GM12878 (cell line): ENCODE results near the gene AMBRA1. TPM values are rescaled to one million over a fixed set of nuclear protein-coding genes. Genes with fewer than 3 reads are reported as not detected.

Experiments
- ATAC-seq: fragments of 200-7000 bp; cut with Tn5 transposase; 3 replicates; pipeline ENCODE4 v1.9.1; 2020; ENCODE audit warnings: mild to moderate bottlenecking, moderate library complexity
- BruUV-seq: library from RNA; stranded (reverse); fragments of 400-500 nt; replicated peaks from 2 replicates; lab custom pipeline; 2021; lab: Mats Ljungman, UMichigan
- CTCF ChIA-PET: fragments of 300-600 bp; sonication (Branson Sonifier 250); formaldehyde crosslinking; extraction: SDS; loops from one replicate; lab custom pipeline; 2021; ENCODE audit warnings: inconsistent platforms; lab: Yijun Ruan, JAX
- POLR2A ChIA-PET: fragments of 350-600 bp; formaldehyde crosslinking; extraction: SDS; loops from one replicate; lab custom pipeline; 2021; ENCODE audit warnings: inconsistent platforms; lab: Charles Lee
- RAD21 ChIA-PET: fragments of 300-600 bp; sonication (Branson Sonifier 250); formaldehyde crosslinking; loops from one replicate; lab custom pipeline; 2023; ENCODE audit warnings: antibody characterized with exemption; ENCODE audit not compliant: unreplicated experiment; lab: Charles Lee
- SMC1A ChIA-PET: fragments of 300-600 bp; sonication (Branson Sonifier 250); formaldehyde crosslinking; loops from one replicate; lab custom pipeline; 2023; ENCODE audit not compliant: unreplicated experiment, uncharacterized antibody; lab: Charles Lee
- DNase-seq: peaks from one replicate; pipeline ENCODE4 v3.0.0-alpha.2; 2011; ENCODE audit warnings: low read depth, low spot score
- FAIRE-seq: peaks from 3 replicates; lab custom pipeline; 2011; peaks lifted over from hg19 to GRCh38; lab: Jason Lieb, UNC
- H2AFZ ChIP-seq: 2 replicates; pipeline ENCODE4 v1.6.0; 2011; ENCODE audit warnings: low read depth, low read length, control low read depth; ENCODE audit not compliant: control insufficient read depth
- H3K27ac ChIP-seq: 2 replicates; pipeline ENCODE4 v1.5.1; 2011; ENCODE audit warnings: control low read depth; ENCODE audit not compliant: control insufficient read depth, insufficient read depth
- H3K27me3 ChIP-seq, 2 experiments: replicated peaks in 1 of 2; 2 replicates each; pipeline versions ENCODE4 v1.6.0 to v1.6.1; 2011; ENCODE audit warnings: low read length in 1 of 2; ENCODE audit not compliant: control insufficient read depth in 2 of 2, insufficient read depth in 2 of 2
- H3K36me3 ChIP-seq, 2 experiments: 2 replicates each; pipeline ENCODE4 v1.5.1; 2011; ENCODE audit warnings: low read length in 1 of 2; ENCODE audit not compliant: control insufficient read depth in 2 of 2, insufficient read depth in 2 of 2
- H3K4me1 ChIP-seq: 2 replicates; pipeline ENCODE4 v1.6.1; 2011; ENCODE audit warnings: mild to moderate bottlenecking, low read length, moderate library complexity, mixed read lengths; ENCODE audit not compliant: control insufficient read depth, insufficient read depth
- H3K4me2 ChIP-seq: 2 replicates; pipeline ENCODE4 v1.6.0; 2011; ENCODE audit warnings: control low read depth; ENCODE audit not compliant: control insufficient read depth, insufficient read depth
- H3K4me3 ChIP-seq: fragments of 200-600 bp; sonication (generic); 2 replicates; pipeline ENCODE4 v1.5.1; 2016
- H3K79me2 ChIP-seq: 2 replicates; pipeline ENCODE4 v1.6.0; 2011; ENCODE audit warnings: low read length; ENCODE audit not compliant: control insufficient read depth, insufficient read depth
- H3K9ac ChIP-seq: 2 replicates; pipeline ENCODE4 v1.8.0; 2011; ENCODE audit warnings: low read length, control low read depth, mixed read lengths; ENCODE audit not compliant: control insufficient read depth, insufficient read depth
- H3K9me3 ChIP-seq: replicated peaks from 3 replicates; pipeline ENCODE4 v1.5.1; 2011; ENCODE audit warnings: mild to moderate bottlenecking, low read length; ENCODE audit not compliant: control insufficient read depth, insufficient read depth
- H4K20me1 ChIP-seq: 2 replicates; pipeline ENCODE4 v1.6.0; 2011; ENCODE audit not compliant: control insufficient read depth, insufficient read depth
- CHD1 ChIP-seq: IDR thresholded peaks from 2 replicates; pipeline ENCODE4 v1.6.1; 2012; ENCODE audit warnings: low read depth, low read length, improper control_type of control experiment
- HSF1 ChIP-seq: fragments of 150-350 bp; IDR thresholded peaks from 2 replicates; pipeline ENCODE4 v1.6.1; 2014; ENCODE audit warnings: mild to moderate bottlenecking, low read depth, low read length
- REST ChIP-seq: IDR thresholded peaks from 2 replicates; pipeline ENCODE4 v1.6.1; 2012; ENCODE audit warnings: mild to moderate bottlenecking, low read depth, low read length
- SIX5 ChIP-seq: IDR thresholded peaks from 2 replicates; pipeline ENCODE4 v1.6.1; 2011; ENCODE audit warnings: mild to moderate bottlenecking, low read depth, low read length, moderate library complexity; ENCODE audit not compliant: severe bottlenecking
- WGBS: methylation state at CpG from one replicate; pipeline ENCODE4 v1.1.6; 2016; ENCODE audit warnings: low lambda C conversion rate; ENCODE audit not compliant: insufficient replicate concordance, insufficient coverage; ENCODE audit errors: missing lambda C conversion rate; 5-methylcytosine and 5-hydroxymethylcytosine counted together
- in situ Hi-C: fragments of 300-500 bp; cut with MboI; formaldehyde crosslinking; loops from 9 replicates; pipeline ENCODE4 v1.14.3; 2018; ENCODE audit warnings: mixed read lengths
- intact Hi-C: fragments of 100-400 bp; cut with micrococcal nuclease; formaldehyde crosslinking; loops from one replicate; pipeline ENCODE4 v1.14.2; 2022; ENCODE audit not compliant: unreplicated experiment
- polyA plus RNA-seq, 11 experiments: library from polyadenylated mRNA; depleted of rRNA in 4 of 11; unstranded in 6 of 11; stranded (reverse) in 5 of 11; fragments of >200 nt; fragmentation: Nextera tagmentation in 4 of 11; fragmentation: Illumina TruSeq in 1 of 11; extraction: Ambion mirVana in 4 of 11; extraction: Trizol in 1 of 11; gene quantifications; 1 replicate in 1 of 11; 2 replicates in 10 of 11; pipeline versions ENCODE4 v1.2.1 to v1.2.3, GENCODE V29; 2011 to 2016; ENCODE audit warnings: inconsistent platforms in 2 of 11, missing spikeins in 2 of 11, low read depth in 1 of 11
- total RNA-seq, 4 experiments: library from RNA; depleted of rRNA in 3 of 4; stranded (reverse); fragments of >200 nt in 3 of 4; fragmentation: Illumina TruSeq in 1 of 4; extraction: Trizol in 1 of 4; gene quantifications; 2 replicates each; pipeline versions ENCODE4 v1.2.1 to v1.2.3, GENCODE V29; 2013 to 2021

AMBRA1 gene
- total and polyA plus RNA-seq, 10 of the 15 experiments (the other 5 are each of a cell fraction or from before 2014, with no cell fraction given) = 0.57 to 34.3 (median 13.7) TPM

GRCh38 chr11:46457021-46457420 lies 136.8 kb downstream of the AMBRA1 start:
- WGBS = 100% methylated on average over 3 of the region's 3 CpGs
- in situ Hi-C loops = no loop called here
- H3K4me2 ChIP-seq = no peak overlapping the region
- no peaks in the 10 kb centered on the region for H3K9me3 ChIP-seq
- H3K4me3 ChIP-seq = no peak overlapping the region
- FAIRE-seq (no peak), ATAC-seq (no peak), DNase-seq (no peak)
- BruUV-seq = no TSS peak
- H3K36me3 ChIP-seq = peaks cover 0 to 3% of the 10 kb centered on the region in 2 experiments; a peak in 1 of 4 replicates
- RAD21 ChIA-PET = interaction anchor here (1.2 to 1.7 kb wide), 3 partner anchors 20 to 33 kb away, joined by 5 to 6 read pairs (median 5); no protein-coding TSS in a partner anchor
- CTCF ChIA-PET = interaction anchor here (1.9 to 2.9 kb wide), 2 partner anchors 11 to 68 kb away, joined by 4 to 12 read pairs; no protein-coding TSS in a partner anchor
- TF ChIP-seq REST (no peak), CHD1 (no peak), SIX5 (no peak), HSF1 (no peak)
- H3K27ac ChIP-seq = no peak overlapping the region
- SMC1A ChIA-PET = interaction anchor here (0.7 to 10.4 kb wide), 8 partner anchors 9 to 72 kb away, joined by 3 to 171 read pairs (median 6); no protein-coding TSS in a partner anchor
- H3K4me1 ChIP-seq = no peaks in the 10 kb centered on the region
- intact Hi-C loops = no loop called here
- POLR2A ChIA-PET = interaction anchor here (0.6 to 1.0 kb wide), 3 partner anchors 20 to 158 kb away, joined by 3 to 6 read pairs (median 5); no protein-coding TSS in a partner anchor
- no peak overlapping the region for H3K9ac ChIP-seq
- no peaks in the 10 kb centered on the region for H4K20me1 ChIP-seq
- H2AFZ ChIP-seq = no peak overlapping the region
- H3K27me3 ChIP-seq = no peaks in the 10 kb centered on the region
- no peaks in the 10 kb centered on the region for H3K79me2 ChIP-seq
